Mucosa of rectum (tissue), 2 donors: ENCODE measurements around the gene CD44.
"Not testable (repeated sequence)": the region's sequence is repeated elsewhere in the genome, so short reads cannot be mapped to it uniquely, and the experiment has no call there.

ENCODE experiments used
- H3K27ac ChIP-seq, 2 donors: one replicate each; pipeline ENCODE4 v1.7.0; 2013; ENCODE audit warnings: inconsistent platforms in 2 of 2, low read depth in 2 of 2, low read length in 2 of 2
- H3K27me3 ChIP-seq, 2 donors: one replicate each; pipeline ENCODE4 v1.7.0; 2013; ENCODE audit warnings: low read length in 2 of 2; ENCODE audit not compliant: control insufficient read depth in 2 of 2, insufficient read depth in 2 of 2
- H3K36me3 ChIP-seq, 2 donors: one replicate each; pipeline ENCODE4 v1.7.0; 2013; ENCODE audit warnings: low read length in 2 of 2; ENCODE audit not compliant: control insufficient read depth in 2 of 2, insufficient read depth in 2 of 2
- H3K4me1 ChIP-seq, 2 donors: one replicate each; pipeline ENCODE4 v1.7.0; 2013; ENCODE audit warnings: low read length in 2 of 2, mild to moderate bottlenecking in 1 of 2; ENCODE audit not compliant: control insufficient read depth in 2 of 2, insufficient read depth in 2 of 2
- H3K4me3 ChIP-seq, 2 donors: one replicate each; pipeline ENCODE4 v1.7.0; 2013; ENCODE audit warnings: low read length in 2 of 2
- H3K9ac ChIP-seq, 2 donors: one replicate each; pipeline ENCODE4 v1.7.0; 2013; ENCODE audit warnings: low read length in 2 of 2, low read depth in 1 of 2, mild to moderate bottlenecking in 1 of 2
- H3K9me3 ChIP-seq, 2 donors: one replicate each; pipeline ENCODE4 v1.7.0; 2013; ENCODE audit warnings: low read length in 2 of 2; ENCODE audit not compliant: control insufficient read depth in 2 of 2
- donor health status: healthy.
- donor health status: Normal muscosa, but diverticular disease.

CD44 gene

GRCh38 chr11:35102267-35102666, 36.7 kb upstream of the CD44 start:
- Histone ChIP-seq H3K27me3 (no peaks in the 10 kb centered on the region), H3K9ac (no peak overlapping the region), H3K4me1 (peaks cover 0 to 7% of the 10 kb centered on the region in 2 donors), H3K36me3 (no peaks in the 10 kb centered on the region), H3K27ac (no peak overlapping the region), H3K9me3 (no peaks in the 10 kb centered on the region), H3K4me3 (no peak overlapping the region)

DNA sequence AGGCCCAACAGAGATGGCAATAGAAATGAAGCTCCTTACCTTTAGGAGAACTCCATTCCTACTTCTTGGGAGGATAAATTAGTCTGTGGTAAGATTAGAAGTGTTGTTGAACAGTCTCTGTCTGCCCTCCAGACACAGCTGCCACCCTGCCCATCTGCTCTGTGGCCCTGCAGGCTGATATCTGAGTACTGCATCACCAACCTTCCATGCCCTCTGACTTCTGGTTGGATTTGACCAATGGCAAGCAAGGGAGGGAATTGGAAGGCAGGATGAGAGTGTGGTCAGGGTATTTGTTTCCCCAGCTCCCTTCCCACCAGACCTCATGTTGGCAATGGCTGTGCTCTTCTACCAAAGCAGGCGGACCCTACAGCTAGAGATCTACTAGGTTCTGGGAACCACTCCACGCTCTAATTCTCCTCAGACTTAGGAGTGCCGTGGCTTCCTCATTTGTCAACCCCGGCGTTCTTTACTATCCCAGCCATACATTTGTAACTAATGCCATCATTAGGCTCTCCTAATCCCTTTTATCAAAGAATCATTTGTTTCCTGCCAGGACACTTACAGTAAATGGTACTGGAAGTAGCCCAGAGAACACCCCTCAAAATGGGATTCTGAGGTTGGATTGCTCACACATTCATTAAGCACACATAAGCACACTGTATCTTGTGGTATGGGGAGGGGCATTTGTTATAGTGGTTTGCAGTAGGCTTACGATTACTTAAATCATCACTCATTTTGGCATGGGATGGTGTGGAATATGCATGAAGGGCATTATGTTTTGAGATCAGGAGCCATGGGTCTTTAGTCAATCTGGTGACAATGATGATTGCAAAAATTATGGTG, 35.4 kb upstream of the CD44 start:
- Histone ChIP-seq H3K9me3 (no peaks in the 10 kb centered on the region), H3K9ac (no peak overlapping the region), H3K27ac (no peak overlapping the region), H3K4me1 (peaks cover 0 to 7% of the 10 kb centered on the region in 2 donors), H3K36me3 (no peaks in the 10 kb centered on the region), H3K27me3 (no peaks in the 10 kb centered on the region), H3K4me3 (no peak overlapping the region)

DNA sequence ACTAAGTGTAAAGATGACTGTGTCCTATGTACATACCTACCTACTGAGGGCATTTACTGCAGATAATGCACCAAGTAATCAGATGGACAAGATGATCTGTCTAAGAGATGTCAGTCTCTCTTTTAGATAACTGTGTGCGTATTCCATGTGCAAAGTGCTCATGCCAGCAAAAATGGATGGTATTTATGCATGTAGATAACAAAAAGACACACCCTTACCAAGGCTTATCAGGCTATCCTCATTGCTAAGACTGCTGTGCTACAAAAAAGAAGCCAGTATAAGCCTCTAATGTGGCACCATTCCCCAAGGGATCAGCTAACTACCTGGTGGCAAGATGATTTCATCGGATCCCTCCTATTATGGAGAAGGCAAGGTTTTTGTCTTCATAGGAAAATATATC, 34.3 kb upstream of the CD44 start:
- H3K36me3 ChIP-seq: no peaks in the 10 kb centered on the region
- no peak overlapping the region for H3K27ac ChIP-seq
- no peak overlapping the region for H3K4me3 ChIP-seq
- H3K27me3 ChIP-seq: no peaks in the 10 kb centered on the region
- no peak overlapping the region for H3K9ac ChIP-seq
- H3K4me1 ChIP-seq: peaks cover 0 to 7% of the 10 kb centered on the region in 2 donors
- no peaks in the 10 kb centered on the region for H3K9me3 ChIP-seq

DNA sequence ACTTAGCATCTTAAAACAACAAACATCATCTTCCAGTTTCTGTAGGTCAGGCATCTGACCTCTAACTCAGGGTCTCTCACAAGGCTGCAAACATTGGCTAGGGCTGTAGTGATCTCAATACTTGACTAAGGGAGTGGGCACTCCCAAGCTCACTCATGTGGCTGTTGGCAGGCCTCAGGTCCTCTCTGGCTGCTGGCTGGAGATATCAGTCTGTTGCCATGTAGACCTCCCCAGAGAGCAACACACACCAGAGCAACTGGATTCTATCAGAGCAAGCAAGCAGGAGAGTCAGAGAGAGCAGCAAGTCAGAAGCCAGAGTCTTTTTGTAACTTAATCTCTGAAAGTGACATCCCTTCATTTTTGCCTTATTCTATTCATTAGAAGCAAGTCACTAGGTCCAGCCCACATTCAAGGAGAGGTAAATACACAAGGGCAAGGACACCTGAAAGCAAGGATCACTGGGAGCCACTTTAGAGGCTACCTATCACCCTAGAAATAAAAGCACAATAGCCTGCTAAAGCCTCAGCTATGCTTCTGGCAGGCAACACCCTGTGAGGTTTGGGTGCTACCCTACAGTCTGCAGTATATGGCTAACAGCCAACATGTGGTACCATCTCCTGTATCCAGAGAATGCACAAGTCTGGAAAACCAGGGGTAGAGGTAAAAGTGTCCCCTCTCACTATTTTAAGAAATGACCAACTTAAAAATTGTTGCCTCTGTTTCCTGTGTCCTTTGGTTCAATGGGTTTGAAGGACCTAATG, 33.5 kb upstream of the CD44 start:
- H3K27ac ChIP-seq: no peak overlapping the region
- H3K9me3 ChIP-seq: no peaks in the 10 kb centered on the region
- H3K27me3 ChIP-seq: no peaks in the 10 kb centered on the region
- no peaks in the 10 kb centered on the region for H3K36me3 ChIP-seq
- no peak overlapping the region for H3K9ac ChIP-seq
- no peak overlapping the region for H3K4me3 ChIP-seq
- peaks cover 0 to 7% of the 10 kb centered on the region in 2 donors for H3K4me1 ChIP-seq

GRCh38 chr11:35106595-35106994, 32.4 kb upstream of the CD44 start:
- Histone ChIP-seq H3K4me3 (no peak overlapping the region), H3K27ac (no peak overlapping the region), H3K9me3 (no peaks in the 10 kb centered on the region), H3K4me1 (peaks cover 0 to 16% of the 10 kb centered on the region in 2 donors), H3K36me3 (no peaks in the 10 kb centered on the region), H3K27me3 (no peaks in the 10 kb centered on the region), H3K9ac (no peak overlapping the region)

DNA sequence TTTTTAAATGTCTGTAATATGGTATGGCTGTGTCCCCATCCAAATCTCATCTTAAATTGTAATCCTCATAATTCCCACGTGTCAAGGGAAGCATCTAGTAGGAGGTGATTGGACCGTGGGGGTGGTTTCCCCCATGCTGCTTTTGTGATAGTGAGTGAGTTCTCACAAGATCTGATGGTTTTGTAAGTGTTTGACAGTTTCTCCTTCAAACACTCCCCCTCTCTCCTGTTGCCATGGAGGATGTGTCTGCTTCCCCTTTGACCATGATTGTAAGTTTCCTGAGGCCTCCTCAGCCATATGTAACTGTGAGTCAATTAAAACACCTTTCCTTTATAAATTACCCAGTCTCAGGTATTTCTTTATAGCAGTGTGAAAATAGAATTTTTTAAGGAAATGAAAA, 31.1 kb upstream of the CD44 start:
- no peak overlapping the region for H3K9ac ChIP-seq
- no peak overlapping the region for H3K27ac ChIP-seq
- no peak overlapping the region for H3K4me3 ChIP-seq
- no peaks in the 10 kb centered on the region for H3K9me3 ChIP-seq
- H3K27me3 ChIP-seq: no peaks in the 10 kb centered on the region
- peaks cover 0 to 13% of the 10 kb centered on the region in 2 donors for H3K4me1 ChIP-seq
- no peaks in the 10 kb centered on the region for H3K36me3 ChIP-seq

GRCh38 chr11:35108336-35108735, 30.6 kb upstream of the CD44 start:
- H3K27me3 ChIP-seq, H3K27ac ChIP-seq, H3K9ac ChIP-seq, H3K36me3 ChIP-seq, H3K4me3 ChIP-seq, H3K9me3 ChIP-seq: not testable (repeated sequence)
- peaks cover 0 to 13% of the 10 kb centered on the region in 2 donors for H3K4me1 ChIP-seq

- no peak overlapping the region for H3K9ac ChIP-seq
These were observed 29.9 kb upstream of the CD44 start for GRCh38 chr11:35109041-35109440.

DNA sequence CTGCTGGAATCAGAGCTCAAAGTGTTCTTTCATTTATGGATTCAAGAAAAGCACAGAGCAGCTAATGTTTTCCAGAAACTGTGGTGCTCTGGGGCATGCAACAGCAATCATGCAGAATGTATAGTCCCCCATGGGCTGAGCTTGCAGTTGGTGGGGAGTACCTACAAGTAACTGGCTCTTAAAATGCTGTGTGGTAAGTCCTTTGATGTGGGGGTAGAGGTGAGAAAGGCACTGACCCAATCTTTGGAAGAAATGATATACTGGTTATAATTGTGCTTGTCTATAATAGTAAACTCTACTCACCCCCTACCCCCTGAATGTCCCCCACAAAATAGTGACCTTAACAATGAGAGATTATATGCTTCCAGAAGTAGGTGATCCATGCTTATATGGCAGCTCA, 29.1 kb upstream of the CD44 start:
- Histone ChIP-seq H3K9ac (no peak overlapping the region), H3K4me3 (no peak overlapping the region), H3K9me3 (no peaks in the 10 kb centered on the region), H3K27ac (no peak overlapping the region), H3K4me1 (peaks cover 0 to 13% of the 10 kb centered on the region in 2 donors), H3K27me3 (no peaks in the 10 kb centered on the region), H3K36me3 (no peaks in the 10 kb centered on the region)

More at GRCh38 chr11:35109041-35109440, 29.9 kb upstream of the CD44 start:
- H3K4me3 ChIP-seq: no peak overlapping the region
- peaks cover 0 to 13% of the 10 kb centered on the region in 2 donors for H3K4me1 ChIP-seq
- H3K27me3 ChIP-seq: no peaks in the 10 kb centered on the region
- no peaks in the 10 kb centered on the region for H3K9me3 ChIP-seq
- no peak overlapping the region for H3K27ac ChIP-seq
- no peaks in the 10 kb centered on the region for H3K36me3 ChIP-seq
